HG03045 (cell line): Measurements from ENCODE around the gene FFAR2.

ENCODE experiments used
- ATAC-seq: cut with Tn5 transposase; IDR thresholded peaks from one replicate; pipeline ENCODE4 v1.9.1; 2021; ENCODE audit warnings: mild to moderate bottlenecking, moderate library complexity; ENCODE audit not compliant: unreplicated experiment

The FFAR2 gene

DNA sequence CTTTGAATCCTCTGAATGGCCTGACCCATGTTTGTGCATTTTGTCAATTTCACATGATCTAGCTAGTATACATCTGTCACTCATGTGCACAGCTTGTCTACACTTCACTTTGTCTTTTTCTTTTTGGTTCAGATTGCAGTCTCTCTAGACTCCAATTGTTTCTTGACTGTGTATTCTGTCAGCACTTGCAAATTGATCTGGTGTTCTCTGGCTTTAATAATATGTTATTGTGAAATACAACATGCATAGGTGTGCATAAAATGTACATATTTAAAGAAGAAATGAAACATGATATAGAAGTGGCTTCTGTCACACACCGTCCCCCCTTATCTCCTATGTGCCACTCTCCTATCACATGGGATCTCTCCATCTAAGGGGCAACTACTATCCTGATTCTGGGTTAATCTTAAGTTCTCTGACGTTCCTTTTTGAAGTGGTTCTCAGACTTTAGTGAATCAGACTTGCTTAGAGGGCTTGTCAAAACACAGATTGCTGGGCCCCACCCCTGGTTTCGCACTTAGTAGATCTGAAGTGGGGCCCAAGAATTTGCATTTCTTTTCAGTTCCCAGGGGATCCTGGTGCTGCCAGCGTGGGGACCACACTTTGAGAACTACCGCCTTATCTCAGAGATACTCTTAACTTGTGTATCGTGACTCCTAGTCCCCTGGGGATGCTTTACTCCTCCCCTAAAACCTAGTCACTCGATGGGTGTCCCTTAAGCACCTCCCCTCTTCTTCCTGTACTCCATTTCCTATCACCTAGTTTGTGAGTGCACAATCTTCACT, 36.4 kb downstream of the FFAR2 start:
- ATAC-seq = no peak

- no peak for ATAC-seq
These were observed 38.2 kb downstream of the FFAR2 start for GRCh38 chr19:35486268-35486708.

GRCh38 chr19:35487656-35488182, 39.7 kb downstream of the FFAR2 start:
- ATAC-seq = no peak

GRCh38 chr19:35488677-35489076, 40.6 kb downstream of the FFAR2 start:
- ATAC-seq = no peak

DNA sequence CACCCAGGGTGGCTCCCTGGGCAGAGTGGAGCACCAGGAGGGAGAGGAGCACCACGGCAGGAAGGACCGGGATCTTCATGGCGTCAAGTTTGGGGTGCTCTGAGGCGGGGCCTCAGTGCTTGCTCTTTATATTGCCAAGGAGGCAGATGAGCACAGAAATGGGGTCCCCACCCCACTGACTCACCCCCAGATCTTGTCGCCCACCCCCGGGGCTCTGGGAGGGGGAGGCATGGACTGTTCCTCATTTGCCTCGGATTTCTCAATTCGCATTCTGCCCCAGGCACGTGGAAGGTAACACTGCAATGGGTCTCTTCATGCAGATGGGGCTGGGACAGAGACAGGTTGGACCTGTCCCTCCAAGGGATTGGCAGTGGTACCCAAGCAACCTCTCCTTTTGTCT, 42.3 kb downstream of the FFAR2 start, which contains the start of gene KRTDAP:
TSS of gene KRTDAP (minus strand) at position 101 of the 400 bp plus-strand sequence. CDS start at position 79, 22 bp downstream.
- ATAC-seq = no peak

DNA sequence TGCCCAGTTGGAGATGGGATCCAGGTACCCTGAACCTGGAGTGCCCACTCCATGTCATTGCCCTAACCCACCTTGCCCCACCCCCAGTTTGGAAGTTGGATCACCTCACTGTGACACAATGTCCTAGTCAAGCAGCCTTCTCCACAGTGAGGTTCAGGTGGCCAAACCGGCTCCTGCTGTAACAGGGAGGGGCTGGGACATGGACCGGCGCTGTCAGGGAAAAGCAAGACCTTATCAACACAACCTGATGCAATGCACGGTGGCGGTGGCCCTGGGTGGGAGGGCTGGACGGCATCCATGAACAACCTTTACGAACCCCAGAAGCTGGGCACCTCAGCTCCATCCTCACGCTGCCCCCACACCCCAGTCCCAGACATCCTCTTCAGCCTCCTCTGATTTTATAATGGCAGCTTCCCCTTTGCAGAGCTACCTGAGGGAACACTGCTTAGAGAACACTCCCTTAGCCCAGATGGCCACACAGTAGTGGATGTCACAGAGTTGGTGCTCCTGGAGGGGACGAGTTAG, 43.8 kb downstream of the FFAR2 start:
- ATAC-seq = no peak

- ATAC-seq = no peak
These were observed 45.9 kb downstream of the FFAR2 start for GRCh38 chr19:35493971-35494370.

- no peak for ATAC-seq
These were observed 47.3 kb downstream of the FFAR2 start for GRCh38 chr19:35495107-35496064.

DNA sequence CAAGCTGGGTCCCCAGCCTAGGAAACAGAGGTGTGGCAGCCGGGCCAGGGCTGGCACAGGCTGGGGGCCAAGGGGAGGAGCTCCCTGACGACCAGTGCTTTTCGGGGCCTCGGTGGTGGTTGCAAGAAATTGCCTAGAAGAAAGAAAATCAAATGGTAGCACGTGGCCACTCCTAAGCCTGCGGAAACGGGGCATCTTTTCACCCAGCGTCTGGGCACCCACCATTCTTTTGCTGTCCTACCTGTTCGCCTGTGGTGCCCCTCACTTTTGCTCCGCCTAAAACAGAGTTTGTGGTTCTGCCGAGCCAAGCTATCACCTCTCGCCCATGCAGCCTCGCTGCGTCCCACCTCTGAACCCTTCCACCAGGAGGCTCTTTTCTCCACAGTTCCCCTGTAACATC, 49.3 kb downstream of the FFAR2 start:
- ATAC-seq = no peak

DNA sequence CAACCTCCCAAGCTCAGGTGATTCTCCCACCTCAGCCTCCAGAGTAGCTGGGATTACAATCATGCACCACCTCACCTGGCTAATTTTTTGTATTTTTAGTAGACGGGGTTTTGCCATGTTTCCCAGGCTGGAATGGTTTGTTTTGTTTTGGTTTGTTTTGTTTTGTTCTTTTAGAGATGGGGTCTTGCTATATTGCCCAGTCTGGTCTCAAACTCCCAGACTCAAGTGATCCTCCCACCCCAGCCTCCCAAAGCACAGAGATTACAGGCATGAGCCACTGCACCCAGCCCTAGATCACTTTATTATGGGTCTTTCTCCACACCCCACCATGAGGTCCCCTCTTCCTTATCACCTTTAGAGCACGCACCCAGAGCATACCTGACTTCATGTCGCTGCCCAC, 50.2 kb downstream of the FFAR2 start:
- no peak for ATAC-seq

DNA sequence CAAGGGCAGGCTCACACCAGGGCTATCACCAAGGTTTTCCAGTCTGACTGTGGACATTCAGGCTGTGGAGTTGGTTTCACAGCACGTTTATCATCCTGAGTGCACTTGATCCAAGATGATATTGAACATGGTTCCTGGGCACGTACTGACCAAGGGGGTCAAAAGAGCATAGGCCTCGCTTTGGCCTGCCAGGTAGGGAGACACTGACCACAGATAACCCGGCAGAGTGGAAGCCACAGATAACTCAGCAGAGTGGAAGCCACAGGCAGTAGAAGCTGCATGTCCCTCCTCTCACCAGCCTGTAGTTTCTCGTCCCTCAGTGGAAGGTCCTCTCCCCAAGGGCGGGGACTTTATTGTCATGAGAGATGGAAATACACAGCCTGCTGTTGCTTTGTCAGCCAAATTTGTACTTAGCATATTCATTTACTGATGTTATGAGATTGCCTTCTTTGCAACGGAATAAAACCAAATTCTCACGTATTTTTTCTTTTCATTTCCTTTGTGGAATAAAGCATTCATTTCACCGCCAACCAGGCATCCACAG, 51.0 kb downstream of the FFAR2 start:
- ATAC-seq = no peak

DNA sequence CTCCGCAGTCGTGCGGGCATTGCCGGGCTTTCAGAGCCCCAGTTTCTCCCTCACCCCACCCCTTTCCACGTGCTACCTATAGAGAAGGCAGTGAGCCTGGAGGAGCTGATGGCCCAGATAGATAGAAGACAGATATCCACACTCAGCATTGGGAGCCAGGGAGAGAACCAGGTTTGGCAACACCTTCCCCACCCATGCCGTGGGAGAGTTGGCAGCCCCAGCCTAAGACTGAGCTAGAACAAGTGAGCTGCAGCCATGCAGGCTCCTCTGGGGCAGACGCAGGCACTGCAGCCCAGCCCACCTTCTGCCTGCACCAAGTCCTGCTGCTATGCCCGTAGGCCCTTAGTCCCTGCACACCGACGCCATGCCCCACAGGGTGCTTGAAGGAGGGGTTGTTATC, 52.6 kb downstream of the FFAR2 start:
- no peak for ATAC-seq
